HepG2 (cell line): ENCODE results near the gene PHACTR1. TPM values are rescaled to one million over a fixed set of nuclear protein-coding genes. Genes with fewer than 3 reads are reported as not detected.

Experiments
- ATAC-seq: fragments of 200-7000 bp; cut with Tn5 transposase; 3 replicates; pipeline ENCODE4 v1.9.1; 2020; ENCODE audit warnings: mild to moderate bottlenecking, moderate library complexity
- BruUV-seq: library from RNA; stranded (reverse); fragments of 400-500 nt; replicated peaks from 2 replicates; lab custom pipeline; 2021; lab: Mats Ljungman, UMichigan
- CTCF ChIA-PET: fragments of 300-600 bp; formaldehyde crosslinking; extraction: SDS; loops from one replicate; lab custom pipeline; 2021; ENCODE audit warnings: low total read pairs, inconsistent platforms, low intra/inter-chr PET ratio; lab: Yijun Ruan, JAX
- POLR2A ChIA-PET: fragments of 350-600 bp; sonication (Branson Sonifier 250); formaldehyde crosslinking; loops from one replicate; lab custom pipeline; 2020; ENCODE audit warnings: antibody characterized with exemption, inconsistent platforms; lab: Yijun Ruan, JAX
- DNase-seq: peaks from one replicate; pipeline ENCODE4 v3.0.0-alpha.2; 2015; ENCODE audit warnings: low spot score
- FAIRE-seq: peaks from 3 replicates; lab custom pipeline; 2011; peaks lifted over from hg19 to GRCh38; lab: Jason Lieb, UNC
- H2AFZ ChIP-seq: one replicate; pipeline ENCODE4 v1.6.1; 2011; ENCODE audit warnings: low read length, inconsistent platforms
- H3K27ac ChIP-seq: fragments of 300-600 bp; 3 replicates; pipeline ENCODE4 v1.8.0; 2011; ENCODE audit warnings: mixed run types, mild to moderate bottlenecking, mixed read lengths, low read length, inconsistent platforms; ENCODE audit not compliant: insufficient read depth; ENCODE audit errors: extremely low read length
- H3K27me3 ChIP-seq, 2 experiments: fragments of 200-600 bp in 1 of 2; 2 replicates in 1 of 2; 3 replicates in 1 of 2; pipeline versions ENCODE4 v1.6.0 to v1.8.0; 2011; ENCODE audit warnings: low read length in 2 of 2, mild to moderate bottlenecking in 2 of 2, moderate library complexity in 2 of 2, inconsistent platforms in 1 of 2; ENCODE audit not compliant: insufficient read depth in 2 of 2, control insufficient read depth in 1 of 2
- H3K36me3 ChIP-seq, 2 experiments: fragments of 200-600 bp in 1 of 2; replicated peaks in 1 of 2; 2 replicates in 1 of 2; 3 replicates in 1 of 2; pipeline versions ENCODE4 v1.5.1 to v1.8.0; 2011; ENCODE audit warnings: low read length in 2 of 2, inconsistent platforms in 1 of 2; ENCODE audit not compliant: insufficient read depth in 2 of 2, control insufficient read depth in 1 of 2
- H3K4me1 ChIP-seq: 2 replicates; pipeline ENCODE4 v1.5.1; 2012; ENCODE audit warnings: low read length, inconsistent platforms; ENCODE audit not compliant: insufficient read depth
- H3K4me2 ChIP-seq: 2 replicates; pipeline ENCODE4 v1.6.0; 2011; ENCODE audit warnings: low read depth, low read length, inconsistent platforms
- H3K4me3 ChIP-seq, 3 experiments: fragments of 200-600 bp in 1 of 3; sonication (generic), shearing (Covaris generic) in 1 of 3; replicated peaks in 1 of 3; 2 replicates each; pipeline ENCODE4 v1.5.1; 2011 to 2016; ENCODE audit warnings: low read length in 3 of 3, inconsistent platforms in 2 of 3, low read depth in 2 of 3, mild to moderate bottlenecking in 2 of 3, control low read depth in 1 of 3, mixed read lengths in 1 of 3; ENCODE audit not compliant: insufficient read depth in 1 of 3
- H3K79me2 ChIP-seq: one replicate; pipeline ENCODE4 v1.6.1; 2011; ENCODE audit warnings: low read length, inconsistent platforms; ENCODE audit not compliant: insufficient read depth
- H3K9ac ChIP-seq: 2 replicates; pipeline ENCODE4 v1.6.0; 2011; ENCODE audit warnings: mild to moderate bottlenecking, low read depth, low read length, inconsistent platforms; ENCODE audit not compliant: insufficient read depth
- H3K9me3 ChIP-seq: 2 replicates; pipeline ENCODE4 v1.5.1; 2012; ENCODE audit warnings: mild to moderate bottlenecking, low read length
- H4K20me1 ChIP-seq: 2 replicates; pipeline ENCODE4 v1.6.0; 2011; ENCODE audit warnings: inconsistent platforms, mild to moderate bottlenecking, low read length, moderate library complexity; ENCODE audit not compliant: insufficient read depth
- CENPT ChIP-seq: sonication (generic); formaldehyde crosslinking; IDR thresholded peaks from 2 replicates; pipeline ENCODE4 v1.8.0; 2022; ENCODE audit warnings: low read depth, mild to moderate bottlenecking, moderate library complexity, missing genetic modification reagents
- DRAP1 ChIP-seq: IDR thresholded peaks from 2 replicates; pipeline ENCODE4 v1.6.1; 2016; ENCODE audit warnings: missing genetic modification reagents, missing compliant biosample characterization
- ELF1 ChIP-seq: sonication (generic); formaldehyde crosslinking; IDR thresholded peaks from 2 replicates; pipeline ENCODE4 v1.4.0; 2020; ENCODE audit warnings: missing genetic modification reagents
- KDM5B ChIP-seq: sonication (generic); formaldehyde crosslinking; IDR thresholded peaks from 2 replicates; pipeline ENCODE4 v1.4.0; 2020; ENCODE audit warnings: missing genetic modification reagents, mild to moderate bottlenecking, borderline replicate concordance
- MBNL3 ChIP-seq: fragments of 250-450 bp; sonication (Bioruptor Pico); conservative IDR thresholded peaks from 2 replicates; pipeline ENCODE4 v1.8.0; 2022; ENCODE audit warnings: mild to moderate bottlenecking, inconsistent platforms
- PAXIP1 ChIP-seq: sonication (generic); formaldehyde crosslinking; conservative IDR thresholded peaks from 2 replicates; pipeline ENCODE4 v1.4.0; 2020; ENCODE audit warnings: mild to moderate bottlenecking, missing genetic modification reagents, moderate library complexity
- PCBP2 ChIP-seq: fragments of 200-400 bp; formaldehyde crosslinking; optimal IDR thresholded peaks from 2 replicates; pipeline ENCODE3; 2018; ENCODE audit warnings: low read length, low read depth; ENCODE audit not compliant: poor library complexity, severe bottlenecking
- SALL2 ChIP-seq: sonication (generic); formaldehyde crosslinking; IDR thresholded peaks from 2 replicates; pipeline ENCODE4 v1.8.1; 2023; ENCODE audit warnings: mild to moderate bottlenecking, missing genetic modification reagents, inconsistent platforms
- SIX4 ChIP-seq: sonication (generic); formaldehyde crosslinking; IDR thresholded peaks from 2 replicates; pipeline ENCODE4 v1.4.0; 2020; ENCODE audit warnings: missing genetic modification reagents
- SOX5 ChIP-seq: IDR thresholded peaks from 2 replicates; pipeline ENCODE4 v1.6.1; 2016; ENCODE audit warnings: borderline replicate concordance
- ZEB1 ChIP-seq: IDR thresholded peaks from 2 replicates; pipeline ENCODE4 v1.6.1; 2012; ENCODE audit warnings: mild to moderate bottlenecking, low read depth, inconsistent platforms; ENCODE audit not compliant: insufficient replicate concordance
- ZNF276 ChIP-seq: sonication (generic); formaldehyde crosslinking; IDR thresholded peaks from 2 replicates; pipeline ENCODE4 v1.4.0; 2020; ENCODE audit warnings: mild to moderate bottlenecking, low read depth, missing genetic modification reagents
- ZNF383 ChIP-seq: sonication (generic); formaldehyde crosslinking; IDR thresholded peaks from 2 replicates; pipeline ENCODE4 v1.4.0; 2020; ENCODE audit warnings: missing genetic modification reagents, mild to moderate bottlenecking, borderline replicate concordance
- ZNF549 ChIP-seq: sonication (generic); formaldehyde crosslinking; IDR thresholded peaks from 2 replicates; pipeline ENCODE4 v1.5.0; 2020; ENCODE audit warnings: missing genetic modification reagents
- ZNF598 ChIP-seq: sonication (generic); formaldehyde crosslinking; IDR thresholded peaks from 2 replicates; pipeline ENCODE4 v1.5.1; 2020; ENCODE audit warnings: mild to moderate bottlenecking, missing genetic modification reagents, borderline replicate concordance
- WGBS: methylation state at CpG from one replicate; pipeline ENCODE4 v1.1.6; 2017; ENCODE audit warnings: low lambda C conversion rate; 5-methylcytosine and 5-hydroxymethylcytosine counted together
- in situ Hi-C: cut with HindIII; loops from 2 replicates; pipeline ENCODE4 v1.10.0; 2017; ENCODE audit warnings: low pct_unique_long_range_greater_than_20kb; ENCODE audit not compliant: extremely low pct_ligation_motif_present
- intact Hi-C: fragments of 100-400 bp; cut with micrococcal nuclease; formaldehyde crosslinking; loops from one replicate; pipeline ENCODE4 v1.10.0; 2022; ENCODE audit not compliant: unreplicated experiment
- polyA plus RNA-seq, 8 experiments: library from polyadenylated mRNA; depleted of rRNA in 3 of 8; stranded (reverse) in 7 of 8; unstranded in 1 of 8; fragments of >200 nt; fragmentation: Illumina TruSeq in 4 of 8; extraction: Trizol in 4 of 8; gene quantifications; 2 replicates each; pipeline versions ENCODE4 v1.2.1 to v1.2.3, GENCODE V29; 2011 to 2016; ENCODE audit warnings: low read depth in 4 of 8, missing spikeins in 1 of 8, mixed read lengths in 1 of 8; ENCODE audit not compliant: insufficient read depth in 1 of 8
- total RNA-seq, 5 experiments: library from RNA; depleted of rRNA; stranded (reverse); fragments of >200 nt; fragmentation: Illumina TruSeq; extraction: Trizol; gene quantifications; 2 replicates each; pipeline ENCODE4 v1.2.3, GENCODE V29; 2016; ENCODE audit warnings: low read depth in 1 of 5

The PHACTR1 gene
- total and polyA plus RNA-seq, 2 of the 13 experiments (the other 11 are each of a cell fraction or from before 2014, with no cell fraction given): 0.09 TPM; not detected in 1

GRCh38 chr6:13288481-13288880 lies 571.9 kb downstream of the PHACTR1 start (continued):
- TF ChIP-seq ZNF276 (CRISPR knock-in tag) (no peak), PCBP2 (no peak), ZNF383 (CRISPR knock-in tag) (no peak), ZEB1 (no peak), PAXIP1 (CRISPR knock-in tag) (no peak)

- CTCF ChIA-PET: interaction anchor here (0.6 kb wide), 1 partner anchor 38 kb away, joined by 3 read pairs; no protein-coding TSS in a partner anchor
- peaks cover 3 to 16% of the 10 kb centered on the region in 2 experiments for H3K36me3 ChIP-seq
- DNase-seq: no peak
- TF ChIP-seq SOX5 (CRISPR knock-in tag) (no peak), SIX4 (CRISPR knock-in tag) (no peak), DRAP1 (CRISPR knock-in tag) (no peak), ZNF549 (CRISPR knock-in tag) (no peak), KDM5B (peak; percentile 51; the same call in 1 of the 2 replicates), CENPT (CRISPR knock-in tag) (no peak), MBNL3 (CRISPR knock-in tag) (no peak), ELF1 (CRISPR knock-in tag) (no peak), ZNF598 (CRISPR knock-in tag) (peak; percentile 39; the same call in 1 of the 2 replicates), SALL2 (no peak)
These were observed 572.4 kb downstream of the PHACTR1 start for GRCh38 chr6:13288969-13289391.

More at GRCh38 chr6:13288969-13289391, 572.4 kb downstream of the PHACTR1 start:
- Histone ChIP-seq H4K20me1 (no peaks in the 10 kb centered on the region), H3K9me3 (peaks cover 28% of the 10 kb centered on the region), H3K9ac (peak overlapping the region; percentile 21; the same call in 1 of the 2 replicates), H2AFZ (no peak overlapping the region), H3K4me2 (peak overlapping the region; percentile 48), H3K79me2 (no peaks in the 10 kb centered on the region), H3K4me1 (peaks cover 26% of the 10 kb centered on the region), H3K27me3 (no peaks in the 10 kb centered on the region), H3K27ac (peak overlapping the region; percentile 78), H3K4me3 (no peak overlapping the region)
- POLR2A ChIA-PET: interaction anchor here (1.5 to 1.7 kb wide), 2 partner anchors 40 to 118 kb away, joined by 3 to 5 read pairs; partner anchors contain the start of gene TBC1D7
- ATAC-seq (no peak), FAIRE-seq (no peak)
- WGBS: 88% methylated on average over 13 of the region's 13 CpGs
- intact Hi-C loops: loop anchor here (2.0 kb wide), 1 partner anchor 40 kb away; the partner anchor contains the start of gene TBC1D7
- no TSS peak for BruUV-seq
- in situ Hi-C loops: no loop called here
